ENCODE results near the gene SYF2.
"Not testable (repeated sequence)": the region's sequence is repeated elsewhere in the genome, so short reads cannot be mapped to it uniquely, and the experiment has no call there.

Gene SYF2

DNA sequence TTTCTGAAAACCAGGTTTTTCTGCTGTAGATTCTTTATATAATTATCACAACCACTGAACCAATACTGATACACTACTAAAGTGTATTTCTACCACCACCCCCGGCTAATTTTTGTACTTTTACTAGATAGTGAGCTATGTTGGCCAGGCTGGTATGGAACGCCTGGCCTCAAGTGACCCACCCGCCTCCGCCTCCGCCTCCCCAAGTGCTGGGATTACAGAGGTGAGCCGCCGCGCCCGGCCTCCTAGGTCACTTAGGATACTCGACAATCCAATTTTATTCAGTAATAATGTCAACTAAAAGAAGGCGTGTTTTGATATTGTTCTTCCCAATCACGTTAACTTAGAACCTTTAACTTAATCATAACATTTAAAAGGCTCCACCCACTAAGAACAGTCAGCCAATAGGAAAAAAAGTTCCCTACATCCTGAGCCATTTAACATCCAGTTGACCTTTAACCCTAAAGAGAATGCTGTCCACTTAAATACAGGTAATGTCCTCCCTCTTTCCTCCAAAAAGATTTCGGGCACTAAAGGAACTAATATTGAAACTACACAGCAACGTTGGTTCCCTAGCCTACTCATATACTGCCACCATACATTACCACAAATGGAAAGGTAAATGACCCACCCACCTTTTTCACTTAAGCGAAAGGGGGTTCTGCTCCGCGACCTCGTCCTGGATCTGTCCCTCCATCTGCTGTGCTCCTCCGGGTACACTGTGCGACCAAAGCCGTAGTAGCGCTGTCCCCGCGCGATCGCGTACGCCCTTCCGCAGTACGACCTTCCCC lies 13.7 kb upstream of the SYF2 start:
- DNase-seq, result no peak

GRCh38 chr1:25245393-25245792 lies 13.1 kb upstream of the SYF2 start:
- DNase-seq, result no peak

DNA sequence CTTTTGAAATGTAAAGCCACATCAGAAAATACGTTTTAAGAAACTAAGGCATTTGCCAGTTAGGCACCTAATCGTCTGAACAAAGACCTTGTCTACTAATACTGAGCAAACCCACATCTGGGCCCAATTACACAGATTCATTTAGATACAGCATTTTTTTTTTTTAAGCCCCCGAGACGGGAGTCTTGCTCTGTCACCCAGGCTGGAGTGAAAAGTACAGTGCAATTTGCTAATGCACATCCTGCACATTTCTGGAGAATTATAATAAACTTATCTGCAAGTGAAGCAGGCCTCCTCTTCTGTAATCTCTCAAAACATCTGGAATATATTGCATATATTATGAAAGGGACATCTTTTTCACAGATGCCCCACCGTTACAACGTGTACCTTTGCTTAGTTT lies 11.6 kb upstream of the SYF2 start:
- no peak for DNase-seq

GRCh38 chr1:25239681-25240541 lies 7.6 kb upstream of the SYF2 start:
- DNase-seq, result peak; percentile 85 to 90

GRCh38 chr1:25238046-25238445 lies 5.7 kb upstream of the SYF2 start:
- no peak for DNase-seq

DNA sequence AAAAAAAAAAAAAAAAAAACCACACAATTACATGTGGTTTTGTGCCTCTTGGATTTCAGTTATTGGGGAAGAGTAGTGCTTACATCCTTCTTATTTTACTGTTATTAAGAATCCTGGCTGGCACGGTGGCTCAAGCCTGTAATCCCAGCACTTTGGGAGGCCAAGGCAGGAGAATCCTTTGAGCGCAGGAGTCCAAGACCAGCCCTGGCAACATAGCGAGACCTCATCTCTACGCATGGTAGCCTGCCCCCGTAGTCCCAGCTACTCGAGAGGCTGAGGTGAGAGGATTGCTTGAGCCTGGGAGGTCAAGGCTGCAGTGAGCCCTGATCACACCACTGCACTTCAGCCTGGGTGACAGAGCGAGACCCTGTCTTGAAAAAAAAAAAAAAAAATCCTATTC lies 4.0 kb upstream of the SYF2 start:
- not testable (repeated sequence) for DNase-seq

GRCh38 chr1:25235411-25235810 lies 3.1 kb upstream of the SYF2 start:
- DNase-seq, result not testable (repeated sequence)

- DNase-seq, result peak; percentile 42 to 53
These were observed 823 bp upstream of the SYF2 start for GRCh38 chr1:25232866-25233784.

DNA sequence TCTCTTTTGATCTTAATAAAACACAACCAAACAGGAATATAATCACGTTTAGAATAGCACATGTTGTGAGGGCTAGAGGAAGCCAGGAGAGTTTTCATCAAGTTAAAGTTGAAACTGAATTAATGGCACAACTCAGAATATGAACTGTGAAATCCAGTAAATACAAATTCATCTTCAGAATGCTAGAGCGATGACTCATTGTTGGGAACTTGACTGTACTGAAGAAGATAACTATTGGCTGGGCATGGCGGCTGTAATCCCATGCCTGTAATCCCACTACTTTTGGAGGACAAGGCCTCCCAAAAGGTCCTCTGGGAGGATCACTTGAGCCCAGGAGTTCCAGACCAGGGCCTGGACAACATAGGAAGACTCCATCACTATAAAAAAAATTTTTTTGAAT lies 8.8 kb downstream of the SYF2 start:
- no peak for DNase-seq

DNA sequence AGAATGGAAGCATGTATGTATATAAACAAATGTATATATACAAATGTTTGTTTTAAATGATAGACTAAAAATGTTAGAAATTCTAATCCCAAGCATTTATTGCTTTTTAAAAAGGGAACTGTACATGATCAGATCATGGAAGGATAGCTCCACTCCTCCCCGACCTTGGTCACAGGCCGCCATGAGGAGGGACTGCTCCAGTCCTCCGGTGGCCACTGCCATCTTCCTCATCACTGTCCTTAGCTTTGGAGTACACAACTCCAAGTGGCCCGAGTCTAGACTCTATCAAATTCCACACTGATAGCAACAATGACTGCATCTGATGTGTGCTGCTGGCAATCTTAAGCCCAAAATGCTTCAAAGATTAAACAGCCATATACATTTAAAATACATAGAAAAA lies 9.7 kb downstream of the SYF2 start:
- DNase-seq, result no peak

- DNase-seq, result no peak
These were observed 11.6 kb downstream of the SYF2 start for GRCh38 chr1:25220666-25221065.

DNA sequence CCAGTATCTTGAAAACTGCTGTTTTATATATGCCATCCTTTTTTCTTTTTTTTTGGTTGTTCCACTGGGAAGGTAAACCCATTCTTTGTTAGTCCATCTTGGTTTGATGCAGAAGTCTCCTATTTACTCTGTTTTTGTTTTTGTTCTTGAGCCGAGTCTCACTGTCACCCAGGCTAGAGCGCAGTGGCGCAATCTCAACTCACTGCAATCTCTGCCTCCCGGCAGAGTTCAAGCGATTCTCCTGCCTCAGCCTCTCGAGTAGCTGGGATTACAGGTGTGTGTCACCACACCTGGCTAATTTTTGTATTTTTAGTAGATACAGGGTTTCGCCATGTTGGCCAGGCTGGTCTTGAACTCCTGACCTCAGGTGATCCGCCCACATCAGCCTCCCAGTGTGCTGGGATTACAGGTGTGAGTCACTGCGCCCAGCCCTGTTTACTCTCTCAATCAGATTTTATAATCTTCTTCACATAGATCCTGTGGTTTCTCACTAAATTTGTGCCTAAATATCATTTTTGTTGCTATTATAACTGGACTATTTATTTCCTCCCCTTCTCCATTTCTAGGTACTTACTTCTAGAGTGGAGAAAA lies 12.5 kb downstream of the SYF2 start:
- DNase-seq, result no peak

DNA sequence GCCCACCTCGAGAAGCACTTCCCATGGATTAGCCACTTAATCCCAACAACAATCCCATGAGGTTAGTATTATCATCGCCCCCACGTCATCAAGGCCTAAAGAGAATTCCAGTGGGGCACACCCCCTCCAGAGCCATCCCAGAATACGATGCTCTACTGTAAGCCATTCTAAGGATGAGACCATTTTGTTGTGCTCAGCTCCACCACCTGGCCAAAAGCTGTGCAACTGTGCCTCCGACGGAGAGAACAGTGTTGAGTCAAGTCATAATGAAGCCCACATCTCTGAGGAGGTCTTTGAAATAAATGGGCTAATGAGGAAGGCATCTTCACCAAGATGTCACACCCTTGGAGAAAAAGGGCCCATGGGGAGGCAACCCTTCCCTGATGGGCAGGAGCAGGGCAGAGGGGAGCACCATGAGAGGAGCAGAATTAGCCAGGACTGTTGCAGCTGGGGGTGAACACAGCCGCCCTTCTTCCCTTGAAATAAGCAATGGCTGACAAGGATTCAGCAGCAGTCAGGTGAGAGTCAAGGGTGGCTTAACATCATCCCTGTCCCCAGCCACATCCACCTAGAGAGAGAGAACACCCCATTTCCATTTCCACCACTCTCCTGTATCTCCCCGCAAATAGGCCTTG lies 14.6 kb downstream of the SYF2 start:
- no peak for DNase-seq

- no peak for DNase-seq
These were observed 15.3 kb downstream of the SYF2 start for GRCh38 chr1:25217015-25217414.

DNA sequence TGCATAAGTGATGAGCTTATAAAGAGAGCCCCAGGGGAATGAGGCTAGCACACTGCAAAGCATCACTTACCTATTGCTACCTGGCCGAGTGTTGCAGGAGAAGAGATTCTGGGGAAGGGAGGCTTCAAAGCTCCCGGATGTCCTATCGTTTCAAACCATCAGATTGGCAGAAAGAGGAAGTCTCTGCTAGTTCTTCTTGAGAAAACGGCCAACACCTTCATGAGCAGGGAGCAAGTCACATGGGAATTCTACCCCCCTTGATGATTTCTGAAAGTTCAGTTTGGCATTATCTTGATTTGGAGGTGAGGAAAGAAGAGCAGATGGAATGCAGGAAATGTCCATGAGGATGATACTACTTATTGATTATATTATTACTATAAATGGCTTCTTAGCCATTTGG lies 16.2 kb downstream of the SYF2 start:
- DNase-seq, result no peak

DNA sequence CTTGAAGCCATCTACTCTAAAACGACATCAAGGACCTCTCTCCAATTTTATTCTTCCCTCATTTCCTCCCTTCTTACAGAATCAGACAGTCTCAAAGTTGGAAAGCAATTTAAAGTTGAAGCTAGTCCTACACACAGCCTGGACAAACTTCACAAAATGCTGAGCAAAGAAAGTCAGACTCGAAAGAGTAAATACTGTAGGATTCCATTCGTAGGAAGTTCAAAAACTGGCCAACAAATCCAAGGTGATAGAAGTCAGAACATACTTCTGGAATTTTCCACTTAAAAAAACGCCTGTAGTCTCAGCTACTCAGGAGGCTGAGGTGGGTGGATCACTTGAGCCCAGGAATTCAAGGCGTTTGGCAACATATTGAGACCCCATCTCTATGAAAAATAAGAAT lies 19.6 kb downstream of the SYF2 start:
- no peak for DNase-seq

DNA sequence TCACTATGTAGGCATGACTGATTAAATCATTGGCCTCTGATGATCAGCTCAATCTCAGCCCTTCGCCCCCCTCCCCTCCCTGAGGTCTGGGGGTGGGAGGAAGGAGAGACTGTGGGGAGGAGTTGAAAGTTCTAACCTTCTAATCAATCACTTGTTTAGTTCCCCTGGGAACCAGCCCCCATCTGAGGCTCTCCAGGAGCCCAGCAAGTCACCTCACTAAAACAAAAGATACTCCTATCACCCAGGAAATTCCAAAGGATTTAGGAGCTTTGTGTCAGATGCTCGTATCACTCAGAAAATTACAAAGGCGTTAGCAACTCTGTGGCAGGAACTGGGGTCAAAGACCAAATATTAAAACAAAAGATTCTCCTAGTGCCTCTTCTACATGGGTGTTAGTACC lies 21.6 kb downstream of the SYF2 start:
- no peak for DNase-seq

GRCh38 chr1:25209516-25209915 lies 22.8 kb downstream of the SYF2 start:
- DNase-seq, result no peak

- DNase-seq, result no peak
These were observed 23.6 kb downstream of the SYF2 start for GRCh38 chr1:25208561-25209222.

GRCh38 chr1:25208092-25208491 lies 24.2 kb downstream of the SYF2 start:
- no peak for DNase-seq

DNA sequence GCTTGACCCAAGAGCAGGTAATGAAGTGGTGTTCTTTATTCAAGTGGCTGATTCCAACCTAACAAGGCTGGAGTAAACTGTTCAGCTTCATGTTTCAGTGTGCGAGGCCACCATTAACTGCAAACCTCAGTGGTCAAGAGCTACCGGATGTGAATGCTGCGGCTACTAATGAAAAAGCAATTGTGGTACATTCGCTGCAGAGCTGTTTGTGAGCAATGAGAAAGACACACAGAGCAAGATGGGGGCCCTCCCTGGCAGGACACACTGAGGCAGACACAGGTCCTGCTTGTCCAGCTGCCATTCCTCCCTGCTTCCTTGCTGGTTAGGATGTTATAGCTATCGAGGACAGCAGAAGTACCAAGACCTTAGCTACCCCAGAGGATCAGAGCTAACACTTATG lies 26.1 kb downstream of the SYF2 start:
- DNase-seq, result no peak

- no peak for DNase-seq
These were observed 26.5 kb downstream of the SYF2 start for GRCh38 chr1:25205786-25206185.
